H1 (cell line): ENCODE results near the gene TMEM176B. TPM values are rescaled to one million over a fixed set of nuclear protein-coding genes. Genes with fewer than 3 reads are reported as not detected.

ENCODE experiments used
- CTCF ChIA-PET: fragments of 300-600 bp; sonication (Branson Sonifier 250); formaldehyde crosslinking; loops from one replicate; lab custom pipeline; 2021; ENCODE audit not compliant: partially characterized antibody; lab: Charles Lee
- POLR2A ChIA-PET: fragments of 300-600 bp; sonication (Branson Sonifier 250); formaldehyde crosslinking; loops from one replicate; lab custom pipeline; 2021; ENCODE audit warnings: inconsistent platforms; ENCODE audit not compliant: partially characterized antibody; lab: Charles Lee
- DNase-seq, 2 experiments: peaks; one replicate each; pipeline versions ENCODE4 v3.0.0 to v3.0.0-alpha.2; 2010 to 2022; ENCODE audit warnings: low spot score in 2 of 2, low read depth in 1 of 2, mixed read lengths in 1 of 2
- FAIRE-seq: peaks from 2 replicates; lab custom pipeline; 2011; peaks lifted over from hg19 to GRCh38; lab: Jason Lieb, UNC
- H2AFZ ChIP-seq: 2 replicates; pipeline ENCODE4 v1.8.1; 2012; ENCODE audit warnings: low read length, inconsistent platforms
- H2AK5ac ChIP-seq: 2 replicates; pipeline ENCODE4 v1.6.1; 2013; ENCODE audit warnings: low read depth, low read length
- H2BK120ac ChIP-seq: replicated peaks from 2 replicates; pipeline ENCODE3; 2013; ENCODE audit warnings: low read depth, low read length, inconsistent platforms
- H2BK12ac ChIP-seq: 2 replicates; pipeline ENCODE4 v1.6.1; 2013; ENCODE audit warnings: low read depth, low read length
- H2BK15ac ChIP-seq: 2 replicates; pipeline ENCODE4 v1.6.1; 2013; ENCODE audit warnings: low read length
- H2BK20ac ChIP-seq: 2 replicates; pipeline ENCODE4 v1.6.1; 2013; ENCODE audit warnings: low read length
- H2BK5ac ChIP-seq: 2 replicates; pipeline ENCODE4 v1.6.1; 2013; ENCODE audit warnings: low read depth, low read length
- H3K14ac ChIP-seq: 2 replicates; pipeline ENCODE4 v1.6.1; 2013; ENCODE audit warnings: inconsistent platforms; ENCODE audit not compliant: insufficient read length
- H3K18ac ChIP-seq: 2 replicates; pipeline ENCODE4 v1.6.1; 2013; ENCODE audit warnings: low read length; ENCODE audit errors: extremely low read depth
- H3K23ac ChIP-seq: 2 replicates; pipeline ENCODE4 v1.6.1; 2013; ENCODE audit warnings: inconsistent platforms; ENCODE audit not compliant: insufficient read length
- H3K23me2 ChIP-seq: 2 replicates; pipeline ENCODE4 v1.6.1; 2013; ENCODE audit warnings: low read depth, low read length
- H3K27ac ChIP-seq: 2 replicates; pipeline ENCODE4 v1.6.1; 2011; ENCODE audit warnings: low read depth, low read length, inconsistent platforms
- H3K27me3 ChIP-seq, 4 experiments: replicated peaks in 1 of 4; 1 replicate in 1 of 4; 2 replicates in 3 of 4; pipeline versions ENCODE4 v1.6.1 to v1.8.1; 2011 to 2013; ENCODE audit warnings: low read length in 3 of 4, mild to moderate bottlenecking in 3 of 4, inconsistent platforms in 2 of 4, mixed read lengths in 2 of 4, moderate library complexity in 1 of 4; ENCODE audit not compliant: control insufficient read depth in 3 of 4, insufficient read depth in 3 of 4; ENCODE audit errors: extremely low read depth in 1 of 4
- H3K36me3 ChIP-seq, 4 experiments: 2 replicates each; pipeline versions ENCODE4 v1.6.1 to v1.8.1; 2011 to 2013; ENCODE audit warnings: mild to moderate bottlenecking in 4 of 4, low read length in 3 of 4, moderate library complexity in 2 of 4, control low read depth in 1 of 4, inconsistent platforms in 1 of 4; ENCODE audit not compliant: insufficient read depth in 4 of 4, control insufficient read depth in 2 of 4
- H3K4ac ChIP-seq: replicated peaks from 2 replicates; pipeline ENCODE3; 2013; ENCODE audit warnings: low read length, low read depth, mixed read lengths, inconsistent platforms; ENCODE audit not compliant: insufficient read length
- H3K4me1 ChIP-seq, 4 experiments: replicated peaks in 1 of 4; 1 replicate in 1 of 4; 2 replicates in 3 of 4; pipeline versions ENCODE4 v1.6.1 to v1.8.1; 2011 to 2013; ENCODE audit warnings: low read length in 3 of 4, inconsistent platforms in 2 of 4, mixed read lengths in 1 of 4; ENCODE audit not compliant: insufficient read depth in 4 of 4, control insufficient read depth in 3 of 4
- H3K4me2 ChIP-seq, 2 experiments: 2 replicates each; pipeline versions ENCODE4 v1.6.1 to v1.8.1; 2011 to 2013; ENCODE audit warnings: low read depth in 2 of 2, low read length in 2 of 2, control low read depth in 1 of 2, inconsistent platforms in 1 of 2, mild to moderate bottlenecking in 1 of 2; ENCODE audit not compliant: insufficient read depth in 1 of 2
- H3K4me3 ChIP-seq, 4 experiments: fragments of 200-600, 300-600 bp in 1 of 4; sonication (generic), shearing (Covaris generic), sonication (Bioruptor Twin) in 1 of 4; 2 replicates each; pipeline versions ENCODE4 v1.5.1 to v1.8.1; 2011 to 2016; ENCODE audit warnings: low read length in 4 of 4, low read depth in 3 of 4, control low read depth in 2 of 4, inconsistent platforms in 2 of 4, mild to moderate bottlenecking in 2 of 4, mixed read lengths in 1 of 4, moderate library complexity in 1 of 4; ENCODE audit not compliant: insufficient read depth in 2 of 4; ENCODE audit errors: extremely low read depth in 1 of 4
- H3K56ac ChIP-seq: replicated peaks from 2 replicates; pipeline ENCODE3; 2013; ENCODE audit warnings: low read depth, mild to moderate bottlenecking, mixed read lengths, low read length, inconsistent platforms; ENCODE audit not compliant: insufficient read length
- H3K79me1 ChIP-seq: 2 replicates; pipeline ENCODE4 v1.6.1; 2013; ENCODE audit warnings: low read depth, low read length, control low read depth
- H3K79me2 ChIP-seq, 2 experiments: 2 replicates each; pipeline versions ENCODE4 v1.6.1 to v1.8.1; 2012 to 2013; ENCODE audit warnings: low read length in 2 of 2, mild to moderate bottlenecking in 2 of 2, inconsistent platforms in 1 of 2; ENCODE audit not compliant: insufficient read depth in 2 of 2, control insufficient read depth in 1 of 2
- H3K9ac ChIP-seq, 4 experiments: replicated peaks in 1 of 4; 1 replicate in 1 of 4; 2 replicates in 3 of 4; pipeline versions ENCODE4 v1.6.1 to v1.8.1; 2011 to 2013; ENCODE audit warnings: low read depth in 3 of 4, low read length in 3 of 4, control low read depth in 2 of 4, mild to moderate bottlenecking in 2 of 4, moderate library complexity in 2 of 4, inconsistent platforms in 1 of 4; ENCODE audit errors: extremely low read depth in 1 of 4
- H3K9me3 ChIP-seq, 2 experiments: 2 replicates each; pipeline versions ENCODE4 v1.6.1 to v1.8.1; 2012 to 2013; ENCODE audit warnings: mild to moderate bottlenecking in 2 of 2, moderate library complexity in 2 of 2, control low read depth in 1 of 2, inconsistent platforms in 1 of 2, low read depth in 1 of 2, low read length in 1 of 2, mixed read lengths in 1 of 2; ENCODE audit not compliant: insufficient read depth in 2 of 2
- H4K20me1 ChIP-seq, 2 experiments: replicated peaks in 1 of 2; 2 replicates each; pipeline versions ENCODE3 to v1.8.1; 2011 to 2013; ENCODE audit warnings: inconsistent platforms in 2 of 2, low read length in 2 of 2, mild to moderate bottlenecking in 1 of 2; ENCODE audit not compliant: insufficient read depth in 2 of 2, control insufficient read depth in 1 of 2
- H4K5ac ChIP-seq: 2 replicates; pipeline ENCODE4 v1.6.1; 2013; ENCODE audit warnings: low read length, low read depth, mixed read lengths, inconsistent platforms; ENCODE audit not compliant: insufficient read length
- H4K8ac ChIP-seq: 2 replicates; pipeline ENCODE4 v1.8.0; 2013; ENCODE audit warnings: mild to moderate bottlenecking, moderate library complexity, low read length, inconsistent platforms; ENCODE audit not compliant: insufficient read depth; ENCODE audit errors: extremely low read depth
- H4K91ac ChIP-seq: replicated peaks from 2 replicates; pipeline ENCODE3; 2013; ENCODE audit warnings: low read length, mixed read lengths, inconsistent platforms; ENCODE audit not compliant: insufficient read length
- EGR1 ChIP-seq: IDR thresholded peaks from 2 replicates; pipeline ENCODE4 v1.6.1; 2011; ENCODE audit warnings: low read depth, low read length, borderline replicate concordance
- FOSL1 ChIP-seq: IDR thresholded peaks from 2 replicates; pipeline ENCODE4 v1.6.1; 2011; ENCODE audit warnings: mild to moderate bottlenecking, low read depth, low read length, moderate library complexity; ENCODE audit not compliant: insufficient read depth
- SP1 ChIP-seq: IDR thresholded peaks from 2 replicates; pipeline ENCODE4 v1.6.1; 2011; ENCODE audit warnings: low read depth, low read length
- SRF ChIP-seq: IDR thresholded peaks from 2 replicates; pipeline ENCODE4 v1.6.1; 2011; ENCODE audit warnings: mild to moderate bottlenecking, low read depth, low read length, moderate library complexity
- TAF1 ChIP-seq: IDR thresholded peaks from 2 replicates; pipeline ENCODE4 v1.6.1; 2011; ENCODE audit warnings: mild to moderate bottlenecking, low read depth, low read length
- TAF7 ChIP-seq: optimal IDR thresholded peaks from 2 replicates; pipeline ENCODE3; 2011; ENCODE audit warnings: low read depth, mild to moderate bottlenecking, inconsistent platforms, low read length, moderate library complexity, borderline replicate concordance
- TBP ChIP-seq: IDR thresholded peaks from 2 replicates; pipeline ENCODE4 v1.6.1; 2011; ENCODE audit warnings: low read depth, low read length, improper control_type of control experiment
- ZNF274 ChIP-seq: IDR thresholded peaks from 2 replicates; pipeline ENCODE4 v1.7.0; 2012; ENCODE audit warnings: low read length, borderline replicate concordance; ENCODE audit errors: extremely low read depth
- WGBS, 2 experiments: shearing (Covaris generic) in 1 of 2; methylation state at CpG; one replicate each; pipeline versions ENCODE4 v1.1.6 to v1.1.7; 2013 to 2015; ENCODE audit warnings: low lambda C conversion rate in 2 of 2, mixed read lengths in 2 of 2, inconsistent platforms in 1 of 2, low coverage in 1 of 2, missing lambda C conversion rate in 1 of 2; ENCODE audit not compliant: insufficient replicate concordance in 2 of 2, insufficient coverage in 1 of 2, insufficient read length in 1 of 2; ENCODE audit errors: extremely low coverage in 1 of 2, missing lambda C conversion rate in 1 of 2; 5-methylcytosine and 5-hydroxymethylcytosine counted together
- polyA plus RNA-seq, 7 experiments: library from polyadenylated mRNA; depleted of rRNA in 3 of 7; stranded (reverse) in 5 of 7; unstranded in 2 of 7; fragments of >200 nt in 5 of 7; fragments of 200-250 nt in 2 of 7; gene quantifications; 1 replicate in 5 of 7; 2 replicates in 1 of 7; 4 replicates in 1 of 7; pipeline versions ENCODE4 v1.2.1 to v1.2.3, GENCODE V29; 2011 to 2013; ENCODE audit warnings: missing spikeins in 2 of 7, mixed read lengths in 2 of 7
- total RNA-seq: library from RNA; stranded (reverse); fragmentation: NEBNext Ultra II Directional; extraction: Animal tissue kit (Norgen Biotek cat#: 25700); gene quantifications from 2 replicates; pipeline ENCODE4 v1.2.1, GENCODE V29; 2021

The TMEM176B gene
- total and polyA plus RNA-seq, 2 of the 8 experiments (the other 6 are each of a cell fraction or from before 2014, with no cell fraction given): 1.2 to 2.1 TPM

DNA sequence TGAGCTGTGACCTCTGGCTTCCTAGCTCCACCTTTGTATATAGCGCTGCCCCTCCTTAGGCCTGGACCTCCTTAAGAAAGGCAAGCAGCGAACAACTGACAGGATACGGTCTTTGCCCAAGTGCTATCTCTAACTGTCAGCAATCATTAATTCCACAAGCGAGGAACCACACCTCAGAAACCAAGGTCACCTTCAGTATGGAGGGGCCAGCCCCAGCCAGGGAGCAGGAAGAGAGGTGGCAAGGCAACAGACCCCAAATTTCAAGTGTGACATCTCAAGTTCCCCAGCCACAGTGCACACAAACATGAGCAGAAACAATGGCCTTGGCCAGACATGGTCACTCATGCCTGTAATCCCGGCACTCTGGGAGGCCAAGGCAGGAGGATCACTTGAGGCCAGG is 47.4 kb upstream of the TMEM176B start:
- no peak overlapping the region for H3K27ac ChIP-seq
- no peak overlapping the region for H3K4ac ChIP-seq
- POLR2A ChIA-PET: no interaction called here
- TF ChIP-seq EGR1: no peak
- no peak for TF ChIP-seq TBP
- no peak for TF ChIP-seq TAF1
- TF ChIP-seq FOSL1: no peak
- TF ChIP-seq ZNF274: no peak
- no peak for TF ChIP-seq SP1
- TF ChIP-seq TAF7: no peak
- TF ChIP-seq SRF: no peak
- no peaks in the 10 kb centered on the region for H3K23me2 ChIP-seq
- H3K79me2 ChIP-seq: no peaks in the 10 kb centered on the region
- H3K4me1 ChIP-seq: peaks cover 0 to 5% (median 0%) of the 10 kb centered on the region in 4 experiments; a peak in 1 of 7 replicates
- DNase-seq: no peak
- H4K8ac ChIP-seq: no peak overlapping the region
- no peak overlapping the region for H4K5ac ChIP-seq
- H4K91ac ChIP-seq: no peak overlapping the region
- FAIRE-seq: no peak
- H3K9ac ChIP-seq: no peak overlapping the region
- no peak overlapping the region for H3K56ac ChIP-seq
- H3K79me1 ChIP-seq: no peaks in the 10 kb centered on the region
- no peaks in the 10 kb centered on the region for H3K36me3 ChIP-seq
- H2AK5ac ChIP-seq: no peak overlapping the region
- H3K4me3 ChIP-seq: no peak overlapping the region
- no peak overlapping the region for H3K14ac ChIP-seq
- CTCF ChIA-PET: interaction anchor here (1.0 to 1.4 kb wide), 2 partner anchors 29 to 116 kb away, joined by 3 to 6 read pairs; no protein-coding TSS in a partner anchor
- no peak overlapping the region for H3K4me2 ChIP-seq
- no peak overlapping the region for H3K18ac ChIP-seq
- H2AFZ ChIP-seq: no peak overlapping the region
- H3K23ac ChIP-seq: no peak overlapping the region
- 88% methylated on average over 5 of the region's 5 CpGs; no CpG with 5 or more reads in 1 of the 2 experiments for WGBS, 2 experiments
- H2BK15ac ChIP-seq: no peak overlapping the region
- no peak overlapping the region for H2BK120ac ChIP-seq
- H3K9me3 ChIP-seq: no peaks in the 10 kb centered on the region
- H2BK20ac ChIP-seq: no peak overlapping the region
- H3K27me3 ChIP-seq: no peaks in the 10 kb centered on the region
- no peaks in the 10 kb centered on the region for H4K20me1 ChIP-seq
- H2BK12ac ChIP-seq: no peak overlapping the region
- H2BK5ac ChIP-seq: no peak overlapping the region
